OCI-LY3 (cell line): ENCODE data around the gene ZNF407.

Experiments
- H2AFZ ChIP-seq: fragments of 200-600, 300-600 bp; shearing (Covaris generic); 2 replicates; pipeline ENCODE4 v1.6.0; 2014; ENCODE audit warnings: antibody characterized with exemption, low read depth, low read length
- H3K27ac ChIP-seq: fragments of 200-600, 300-600 bp; sonication (generic); 2 replicates; pipeline ENCODE4 v1.5.1; 2014; ENCODE audit warnings: mild to moderate bottlenecking, low read length, moderate library complexity, mixed read lengths
- H3K27me3 ChIP-seq: fragments of 200-600, 300-600 bp; sonication (generic); 2 replicates; pipeline ENCODE4 v1.6.1; 2014; ENCODE audit warnings: low read depth, low read length, mixed read lengths
- H3K36me3 ChIP-seq: fragments of 200-600, 300-600 bp; sonication (generic); replicated peaks from 2 replicates; pipeline ENCODE3; 2014; ENCODE audit warnings: low read depth, low read length, mixed read lengths
- H3K4me1 ChIP-seq: fragments of 300-600, 200-600 bp; sonication (generic); 2 replicates; pipeline ENCODE4 v1.6.1; 2014; ENCODE audit warnings: low read length, mixed read lengths
- H3K4me2 ChIP-seq: fragments of 200-600, 300-600 bp; sonication (generic); 2 replicates; pipeline ENCODE4 v1.6.1; 2014; ENCODE audit warnings: low read length, mixed read lengths
- H3K4me3 ChIP-seq: fragments of 300-600, 200-600 bp; sonication (generic); 2 replicates; pipeline ENCODE4 v1.5.1; 2014; ENCODE audit warnings: antibody characterized with exemption, mild to moderate bottlenecking, low read length, moderate library complexity
- H3K79me2 ChIP-seq: fragments of 300-600, 200-600 bp; shearing (Covaris generic); 2 replicates; pipeline ENCODE4 v1.6.1; 2014; ENCODE audit warnings: mild to moderate bottlenecking, low read length, mixed read lengths
- H3K9ac ChIP-seq: fragments of 300-600, 200-600 bp; shearing (Covaris generic); 2 replicates; pipeline ENCODE4 v1.6.0; 2014; ENCODE audit warnings: mild to moderate bottlenecking, low read length, moderate library complexity
- H3K9me3 ChIP-seq: fragments of 200-600, 300-600 bp; shearing (Covaris generic); 2 replicates; pipeline ENCODE4 v1.6.1; 2014; ENCODE audit warnings: low read length, mixed read lengths; ENCODE audit not compliant: insufficient read depth
- H4K20me1 ChIP-seq: fragments of 200-600, 300-600 bp; sonication (generic); 2 replicates; pipeline ENCODE4 v1.6.1; 2016; ENCODE audit warnings: low read length, mixed read lengths; ENCODE audit not compliant: insufficient read depth
- CTCF ChIP-seq: fragments of 200-600, 300-600 bp; sonication (generic); IDR thresholded peaks from 2 replicates; pipeline ENCODE4 v1.5.1; 2014; ENCODE audit warnings: antibody characterized with exemption, low read length, low read depth
- EZH2phosphoT487 ChIP-seq: fragments of 200-600 bp; shearing (Covaris generic); IDR thresholded peaks from 2 replicates; pipeline ENCODE4 v1.6.1; 2018; ENCODE audit warnings: antibody characterized with exemption, mixed run types, low read depth

Gene ZNF407

DNA sequence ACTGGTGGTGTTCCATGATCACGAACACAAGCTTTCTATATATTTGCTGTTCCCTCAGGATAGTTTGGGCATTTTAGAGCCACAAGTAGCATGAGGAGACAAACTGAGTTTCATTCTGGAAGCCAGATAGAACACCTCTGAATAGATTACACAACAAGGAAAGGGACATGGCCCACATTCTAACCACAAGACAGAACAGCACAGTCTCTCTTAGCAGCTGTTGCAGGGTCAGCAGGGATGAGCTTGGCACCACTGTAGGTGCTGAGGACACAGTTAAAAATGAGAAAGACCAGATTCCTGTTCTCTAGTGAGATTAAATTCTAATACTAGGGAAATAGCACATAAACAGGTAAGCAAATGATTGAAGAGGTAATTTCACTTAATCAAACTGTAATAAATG lies 235.3 kb downstream of the ZNF407 start:
- peaks cover 21% of the 10 kb centered on the region for H3K4me1 ChIP-seq
- no peak overlapping the region for H2AFZ ChIP-seq
- H3K9me3 ChIP-seq: no peaks in the 10 kb centered on the region
- H3K79me2 ChIP-seq: no peaks in the 10 kb centered on the region
- TF ChIP-seq CTCF (no peak), EZH2phosphoT487 (no peak)
- H3K9ac ChIP-seq: no peak overlapping the region
- H3K27me3 ChIP-seq: peaks cover 7% of the 10 kb centered on the region
- no peak overlapping the region for H3K27ac ChIP-seq
- H4K20me1 ChIP-seq: peaks cover 35% of the 10 kb centered on the region
- no peak overlapping the region for H3K4me2 ChIP-seq
- H3K4me3 ChIP-seq: no peak overlapping the region
- no peaks in the 10 kb centered on the region for H3K36me3 ChIP-seq

DNA sequence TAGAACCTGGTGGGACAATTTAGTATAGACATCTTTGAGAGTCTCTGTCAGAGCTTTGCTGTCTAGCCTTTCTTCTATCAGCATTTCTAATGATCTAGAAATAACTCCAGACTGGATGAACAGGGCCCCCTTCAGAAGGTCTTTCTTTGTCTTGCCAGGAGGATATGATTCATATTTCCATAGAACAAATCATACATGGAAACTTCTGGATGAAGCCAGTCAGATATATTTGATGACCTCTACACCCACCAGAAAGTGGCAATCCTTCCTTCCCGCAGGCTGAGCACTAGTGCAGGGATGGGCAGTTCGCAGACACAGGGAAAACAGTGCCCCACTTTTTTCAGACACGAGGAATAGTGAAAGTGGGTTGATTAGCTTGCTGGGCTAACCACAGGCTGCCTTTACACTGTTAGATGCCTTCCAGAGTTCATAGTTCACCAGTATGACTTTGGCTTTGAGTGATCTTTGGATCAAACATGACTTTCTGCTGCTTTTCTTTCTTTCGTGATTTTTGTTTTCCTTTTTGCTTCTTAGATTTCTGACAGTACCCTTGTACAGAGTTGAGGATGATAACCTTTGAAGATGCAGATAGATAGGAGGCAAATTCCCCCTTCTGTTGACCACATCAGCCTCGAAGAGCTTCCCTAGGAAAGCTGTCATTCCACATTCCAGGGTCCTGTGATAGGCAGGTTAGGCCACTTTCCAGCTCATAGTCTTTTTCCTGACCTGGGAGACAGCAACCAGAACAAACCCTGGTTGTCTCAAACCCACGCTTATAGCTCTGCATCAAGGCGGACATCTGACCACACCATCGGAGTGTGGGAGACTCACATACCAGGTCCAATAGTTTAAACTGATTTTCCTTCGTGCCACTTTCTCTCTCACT lies 237.0 kb downstream of the ZNF407 start:
- no peak overlapping the region for H2AFZ ChIP-seq

GRCh38 chr18:74836296-74837139 lies 238.8 kb downstream of the ZNF407 start:
- Histone ChIP-seq H3K79me2 (no peaks in the 10 kb centered on the region), H2AFZ (no peak overlapping the region), H3K9ac (no peak overlapping the region), H3K4me3 (no peak overlapping the region), H3K27ac (no peak overlapping the region), H3K4me1 (no peaks in the 10 kb centered on the region), H3K27me3 (no peaks in the 10 kb centered on the region), H3K9me3 (no peaks in the 10 kb centered on the region), H3K4me2 (no peak overlapping the region), H4K20me1 (peaks cover 12% of the 10 kb centered on the region; the same call in 1 of the 2 replicates), H3K36me3 (no peaks in the 10 kb centered on the region)
- no peak for TF ChIP-seq CTCF
- TF ChIP-seq EZH2phosphoT487: no peak

More for the DNA sequence above, 237.0 kb downstream of the ZNF407 start:
- no peak overlapping the region for H3K27ac ChIP-seq
- H3K4me2 ChIP-seq: no peak overlapping the region
- H3K79me2 ChIP-seq: no peaks in the 10 kb centered on the region
- no peak overlapping the region for H3K9ac ChIP-seq
- H3K27me3 ChIP-seq: no peaks in the 10 kb centered on the region
- H3K36me3 ChIP-seq: no peaks in the 10 kb centered on the region
- H3K9me3 ChIP-seq: no peaks in the 10 kb centered on the region
- H4K20me1 ChIP-seq: peaks cover 24% of the 10 kb centered on the region
- H3K4me3 ChIP-seq: no peak overlapping the region
- peaks cover 7% of the 10 kb centered on the region for H3K4me1 ChIP-seq
- TF ChIP-seq EZH2phosphoT487: no peak
- TF ChIP-seq CTCF: no peak

DNA sequence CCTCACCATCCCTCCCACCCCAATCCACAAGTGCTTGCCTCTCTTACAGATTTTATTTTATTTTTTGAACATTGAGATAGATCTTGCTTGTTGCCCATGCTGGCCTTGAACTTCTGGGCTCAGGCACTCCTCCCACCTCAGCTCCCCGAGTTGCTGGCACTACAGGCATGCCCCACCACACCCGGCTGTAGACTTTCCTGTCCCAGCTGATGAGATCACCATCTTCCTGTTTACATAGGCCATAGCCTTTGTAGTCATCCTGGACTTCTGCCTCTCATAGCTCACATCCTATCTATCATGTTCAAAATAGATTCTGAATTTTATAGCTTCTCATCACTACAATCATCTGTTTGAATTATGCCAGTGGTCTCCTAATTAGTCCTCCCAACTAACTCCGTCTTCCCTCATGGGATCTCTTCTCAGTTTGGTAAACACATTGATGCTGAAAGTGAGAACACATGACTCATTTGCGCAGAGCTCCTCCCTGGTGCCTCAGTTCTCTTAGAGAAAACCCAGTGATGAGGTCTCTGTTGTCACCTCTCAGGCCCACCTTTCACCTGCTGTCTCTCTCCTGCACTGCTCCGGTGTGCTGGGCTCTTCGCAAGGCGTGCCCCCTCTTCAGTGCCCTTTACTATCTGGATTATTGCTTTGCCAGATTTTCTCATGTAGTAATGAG lies 243.0 kb downstream of the ZNF407 start:
- no peak overlapping the region for H3K4me3 ChIP-seq
- H3K4me2 ChIP-seq: no peak overlapping the region
- no peaks in the 10 kb centered on the region for H3K79me2 ChIP-seq
- no peaks in the 10 kb centered on the region for H3K4me1 ChIP-seq
- no peaks in the 10 kb centered on the region for H3K9me3 ChIP-seq
- H2AFZ ChIP-seq: no peak overlapping the region
- no peak overlapping the region for H3K9ac ChIP-seq
- H3K27me3 ChIP-seq: no peaks in the 10 kb centered on the region
- H4K20me1 ChIP-seq: no peaks in the 10 kb centered on the region
- no peaks in the 10 kb centered on the region for H3K36me3 ChIP-seq
- no peak overlapping the region for H3K27ac ChIP-seq
- TF ChIP-seq CTCF (no peak), EZH2phosphoT487 (no peak)
